Endothelial cell of umbilical vein (primary cell): ENCODE measurements around the gene CDKN1A. TPM values are rescaled to one million over a fixed set of nuclear protein-coding genes. Genes with fewer than 3 reads are reported as not detected.

Experiments
- BruUV-seq: library from RNA; stranded (reverse); fragments of 400-500 nt; replicated peaks from 2 replicates; lab custom pipeline; 2021; lab: Mats Ljungman, UMichigan
- CTCF ChIA-PET: fragments of 300-600, 350-600 bp; sonication (Branson Sonifier 250); formaldehyde crosslinking; loops from one replicate; lab custom pipeline; 2021; ENCODE audit warnings: antibody characterized with exemption, inconsistent platforms; lab: Charles Lee
- POLR2A ChIA-PET: fragments of 300-600, 350-600 bp; sonication (Branson Sonifier 250); formaldehyde crosslinking; loops from one replicate; lab custom pipeline; 2021; ENCODE audit warnings: antibody characterized with exemption, inconsistent platforms; lab: Charles Lee
- DNase-seq: peaks from one replicate; pipeline ENCODE4 v3.0.0-alpha.2; 2011; ENCODE audit warnings: low read depth, low spot score
- FAIRE-seq: peaks from 2 replicates; lab custom pipeline; 2011; peaks lifted over from hg19 to GRCh38; lab: Jason Lieb, UNC
- H2AFZ ChIP-seq: 2 replicates; pipeline ENCODE4 v1.6.0; 2012; ENCODE audit warnings: low read depth, low read length, control low read depth, inconsistent platforms
- H3K27ac ChIP-seq: 2 replicates; pipeline ENCODE4 v1.5.1; 2011; ENCODE audit warnings: low read depth, mild to moderate bottlenecking, control low read depth, low read length, moderate library complexity; ENCODE audit not compliant: insufficient read depth
- H3K27me3 ChIP-seq, 2 experiments: 2 replicates each; pipeline versions ENCODE4 v1.6.0 to v1.6.1; 2011; ENCODE audit warnings: low read length in 2 of 2, mixed read lengths in 1 of 2; ENCODE audit not compliant: control insufficient read depth in 2 of 2, insufficient read depth in 2 of 2
- H3K36me3 ChIP-seq, 2 experiments: 2 replicates in 1 of 2; 3 replicates in 1 of 2; pipeline ENCODE4 v1.5.1; 2011; ENCODE audit warnings: low read length in 2 of 2, mild to moderate bottlenecking in 1 of 2, moderate library complexity in 1 of 2; ENCODE audit not compliant: control insufficient read depth in 2 of 2, insufficient read depth in 2 of 2; ENCODE audit errors: extremely low read depth in 1 of 2
- H3K4me1 ChIP-seq: 3 replicates; pipeline ENCODE4 v1.5.1; 2011; ENCODE audit warnings: mild to moderate bottlenecking, low read length; ENCODE audit not compliant: control insufficient read depth, insufficient read depth; ENCODE audit errors: extremely low read depth
- H3K4me2 ChIP-seq: 2 replicates; pipeline ENCODE4 v1.6.1; 2011; ENCODE audit warnings: low read length, control low read depth, mixed read lengths; ENCODE audit not compliant: insufficient read depth
- H3K4me3 ChIP-seq, 3 experiments: fragments of 200-600 bp in 1 of 3; sonication (generic), shearing (Covaris generic) in 1 of 3; replicated peaks in 1 of 3; 2 replicates each; pipeline ENCODE4 v1.5.1; 2011 to 2016; ENCODE audit warnings: control low read depth in 3 of 3, low read length in 3 of 3, mild to moderate bottlenecking in 2 of 3, inconsistent platforms in 1 of 3, low read depth in 1 of 3, moderate library complexity in 1 of 3; ENCODE audit not compliant: insufficient read depth in 1 of 3
- H3K79me2 ChIP-seq: 2 replicates; pipeline ENCODE4 v1.6.0; 2012; ENCODE audit warnings: low read length, inconsistent platforms; ENCODE audit not compliant: control insufficient read depth, insufficient read depth
- H3K9ac ChIP-seq: replicated peaks from 2 replicates; pipeline ENCODE3; 2011; ENCODE audit warnings: low read length, control low read depth; ENCODE audit not compliant: insufficient read depth; ENCODE audit errors: extremely low read depth
- H3K9me1 ChIP-seq: replicated peaks from 3 replicates; pipeline ENCODE4 v1.6.0; 2011; ENCODE audit warnings: mild to moderate bottlenecking, low read length; ENCODE audit not compliant: control insufficient read depth, insufficient read depth; ENCODE audit errors: extremely low read depth
- H3K9me3 ChIP-seq: replicated peaks from 2 replicates; pipeline ENCODE4 v1.5.1; 2012; ENCODE audit warnings: low read length, inconsistent platforms; ENCODE audit not compliant: control insufficient read depth, insufficient read depth
- H4K20me1 ChIP-seq: replicated peaks from 2 replicates; pipeline ENCODE3; 2011; ENCODE audit warnings: mild to moderate bottlenecking, low read length; ENCODE audit not compliant: control insufficient read depth, insufficient read depth; ENCODE audit errors: extremely low read depth
- CTCF ChIP-seq, 2 donors: IDR thresholded peaks; 1 replicate in 1 of 2; 2 replicates in 1 of 2; pipeline ENCODE4 v1.5.1; 2011; ENCODE audit warnings: low read length in 2 of 2, mild to moderate bottlenecking in 2 of 2, moderate library complexity in 2 of 2, control low read depth in 1 of 2, inconsistent platforms in 1 of 2, low read depth in 1 of 2; ENCODE audit not compliant: insufficient read depth in 1 of 2; ENCODE audit errors: extremely low read depth in 1 of 2
- EZH2 ChIP-seq: IDR thresholded peaks from 2 replicates; pipeline ENCODE4 v1.6.1; 2012; ENCODE audit warnings: borderline replicate concordance, low read depth, mild to moderate bottlenecking, moderate library complexity, low read length, inconsistent platforms; ENCODE audit not compliant: severe bottlenecking
- FOS ChIP-seq: IDR thresholded peaks from 2 replicates; pipeline ENCODE4 v1.6.1; 2011; ENCODE audit warnings: mild to moderate bottlenecking, low read length, moderate library complexity, borderline replicate concordance; ENCODE audit not compliant: insufficient read depth
- GATA2 ChIP-seq: IDR thresholded peaks from 2 replicates; pipeline ENCODE4 v1.7.0; 2011; ENCODE audit warnings: low read depth, mild to moderate bottlenecking, moderate library complexity, mixed read lengths, low read length; ENCODE audit not compliant: insufficient read length, insufficient read depth
- JUN ChIP-seq: IDR thresholded peaks from 2 replicates; pipeline ENCODE4 v1.6.1; 2011; ENCODE audit warnings: borderline replicate concordance, low read depth; ENCODE audit not compliant: insufficient read length, insufficient read depth
- MAX ChIP-seq: IDR thresholded peaks from 2 replicates; pipeline ENCODE4 v1.6.1; 2011; ENCODE audit not compliant: insufficient read depth, insufficient read length
- MYC ChIP-seq: IDR thresholded peaks from one replicate; pipeline ENCODE4 v1.6.1; 2011; ENCODE audit warnings: mild to moderate bottlenecking, low read depth, low read length
- POLR2A ChIP-seq: IDR thresholded peaks from 2 replicates; pipeline ENCODE4 v1.6.1; 2012; ENCODE audit warnings: low read depth, mild to moderate bottlenecking, control low read depth, low read length
- POLR2AphosphoS5 ChIP-seq: IDR thresholded peaks from 2 replicates; pipeline ENCODE4 v1.6.1; 2012; ENCODE audit warnings: low read depth, mild to moderate bottlenecking, control low read depth, low read length, moderate library complexity; ENCODE audit not compliant: insufficient read depth
- dilution Hi-C: fragments of 300-500 bp; cut with MboI; formaldehyde crosslinking; loops from one replicate; pipeline ENCODE4 v1.15.0; 2019; ENCODE audit warnings: low sequenced_read_pairs; ENCODE audit not compliant: extremely low pct_ligation_motif_present
- intact Hi-C: fragments of 100-400 bp; cut with micrococcal nuclease; formaldehyde crosslinking; loops from one replicate; pipeline ENCODE4 v1.10.0; 2022
- polyA plus RNA-seq, 4 experiments: library from polyadenylated mRNA; depleted of rRNA in 3 of 4; stranded (reverse) in 3 of 4; unstranded in 1 of 4; fragments of >200 nt; gene quantifications; 2 replicates each; pipeline versions ENCODE4 v1.2.1 to v1.2.3, GENCODE V29; 2011 to 2012; ENCODE audit warnings: missing spikeins in 1 of 4
- total RNA-seq: library from RNA; stranded (reverse); gene quantifications from 2 replicates; pipeline ENCODE4 v1.2.3, GENCODE V29; 2021

Gene CDKN1A
- total and polyA plus RNA-seq, 2 donors (not counting 3 experiments of a cell fraction or from before 2014, with no cell fraction given): 170 to 238 TPM

- Histone ChIP-seq H3K9me3 (no peaks in the 10 kb centered on the region), H3K79me2 (no peaks in the 10 kb centered on the region), H3K4me1 (no peaks in the 10 kb centered on the region), H3K4me3 (no peak overlapping the region), H3K27ac (no peak overlapping the region), H3K9ac (no peak overlapping the region), H4K20me1 (no peaks in the 10 kb centered on the region), H3K36me3 (no peaks in the 10 kb centered on the region), H3K4me2 (no peak overlapping the region), H3K27me3 (no peaks in the 10 kb centered on the region), H2AFZ (no peak overlapping the region), H3K9me1 (no peaks in the 10 kb centered on the region)
- CTCF ChIA-PET: interaction anchor here (1.1 to 4.1 kb wide), 8 partner anchors 11 to 312 kb away, joined by 3 to 17 read pairs (median 4); no protein-coding TSS in a partner anchor
- dilution Hi-C loops (no loop called here), intact Hi-C loops (no loop called here)
- no TSS peak for BruUV-seq
- TF ChIP-seq GATA2: no peak
- TF ChIP-seq POLR2A: no peak
- no peak for TF ChIP-seq POLR2AphosphoS5
- TF ChIP-seq MYC: no peak
- TF ChIP-seq JUN: no peak
- TF ChIP-seq CTCF (IDR thresholded peaks at IDR 0.05; ENCODE audit: extremely low read depth in 1 of 2, insufficient read depth in 1 of 2, low read depth in 1 of 2, low read length in 2 of 2): no peak
- TF ChIP-seq EZH2: no peak
- no peak for TF ChIP-seq FOS
- TF ChIP-seq MAX: no peak
- no peak for DNase-seq
- FAIRE-seq: no peak
- POLR2A ChIA-PET: no interaction called here
These were observed 27.8 kb downstream of the CDKN1A start for GRCh38 chr6:36706339-36706738.
